GM12865 (cell line): ENCODE measurements around the gene SYNC.
"Not testable (repeated sequence)": the region's sequence is repeated elsewhere in the genome, so short reads cannot be mapped to it uniquely, and the experiment has no call there.

Experiments
- DNase-seq: peaks from one replicate; pipeline ENCODE4 v3.0.0; 2010; ENCODE audit warnings: low read depth
- H3K4me3 ChIP-seq: 2 replicates; pipeline ENCODE4 v1.5.1; 2011; ENCODE audit warnings: mild to moderate bottlenecking, low read depth, low read length, control low read depth
- CTCF ChIP-seq: IDR thresholded peaks from 2 replicates; pipeline ENCODE4 v1.5.1; 2011; ENCODE audit warnings: low read length, control low read depth, low read depth, inconsistent platforms; ENCODE audit not compliant: insufficient read depth; ENCODE audit errors: missing control alignments

SYNC gene

GRCh38 chr1:32650752-32651460, 51.7 kb downstream of the SYNC start, which contains the start of gene RBBP4:
Gene RBBP4 (plus strand): TSS chr1:32651208. CDS start chr1:32651307, 99 bp downstream.
- TF ChIP-seq CTCF: no peak
- peak within 1 kb of the TSS; percentile 96 for H3K4me3 ChIP-seq
- DNase-seq: peak; percentile 99

- peak within 1 kb of the TSS; percentile 96 for H3K4me3 ChIP-seq
- DNase-seq: peak; percentile 96
- TF ChIP-seq CTCF: no peak
Measured at GRCh38 chr1:32650248-32650751, 52.3 kb downstream of the SYNC start, which contains the start of gene ZBTB8OS. Gene ZBTB8OS (minus strand): TSS chr1:32650550. CDS start chr1:32650529, 21 bp downstream.

DNA sequence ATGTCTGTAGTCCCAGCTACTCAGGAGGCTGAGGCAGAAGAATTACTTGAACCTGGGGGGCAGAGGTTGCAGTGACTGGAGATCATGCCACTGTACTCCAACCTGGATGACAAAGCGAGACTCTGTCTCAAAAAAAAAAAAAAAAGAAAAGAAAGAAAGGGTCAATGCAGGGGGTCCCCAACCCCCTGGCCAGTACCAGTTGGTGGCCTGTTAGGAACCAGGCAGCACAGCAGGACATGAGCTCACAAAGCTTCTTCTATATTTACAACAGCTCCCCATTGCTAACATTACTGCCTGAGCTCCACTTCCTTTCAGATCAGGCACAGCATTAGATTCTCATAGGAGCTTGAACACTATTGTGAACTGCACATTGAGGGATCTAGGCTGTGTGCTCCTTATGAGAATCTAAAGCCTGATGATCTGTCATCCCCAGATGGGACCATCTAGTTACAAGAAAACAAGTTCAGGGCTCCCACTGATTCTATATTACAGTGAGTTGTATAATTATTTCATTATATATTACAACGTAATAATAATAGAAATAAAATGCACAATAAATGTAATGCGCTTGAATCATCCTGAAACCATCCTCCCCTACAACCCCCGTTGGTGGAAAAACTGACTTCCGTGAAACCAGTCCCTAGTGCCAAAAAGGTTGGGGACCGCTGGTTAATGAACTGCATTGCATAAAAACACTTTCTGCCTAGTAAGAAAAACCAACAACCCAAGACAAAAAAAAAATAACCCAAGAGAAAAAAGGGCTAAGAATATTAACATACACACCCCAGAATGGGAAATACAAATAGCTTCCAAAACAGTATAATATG, 55.0 kb downstream of the SYNC start:
- H3K4me3 ChIP-seq: peak overlapping the region; percentile 96
- no peak for TF ChIP-seq CTCF

GRCh38 chr1:32644426-32644825, 58.1 kb downstream of the SYNC start:
- no peak for TF ChIP-seq CTCF
- DNase-seq: no peak

More for the DNA sequence above, 55.0 kb downstream of the SYNC start:
- peak; percentile 32 for DNase-seq

GRCh38 chr1:32642292-32642827, 60.2 kb downstream of the SYNC start:
- DNase-seq: not testable (repeated sequence)

More at GRCh38 chr1:32644426-32644825, 58.1 kb downstream of the SYNC start:
- H3K4me3 ChIP-seq: no peak overlapping the region

DNA sequence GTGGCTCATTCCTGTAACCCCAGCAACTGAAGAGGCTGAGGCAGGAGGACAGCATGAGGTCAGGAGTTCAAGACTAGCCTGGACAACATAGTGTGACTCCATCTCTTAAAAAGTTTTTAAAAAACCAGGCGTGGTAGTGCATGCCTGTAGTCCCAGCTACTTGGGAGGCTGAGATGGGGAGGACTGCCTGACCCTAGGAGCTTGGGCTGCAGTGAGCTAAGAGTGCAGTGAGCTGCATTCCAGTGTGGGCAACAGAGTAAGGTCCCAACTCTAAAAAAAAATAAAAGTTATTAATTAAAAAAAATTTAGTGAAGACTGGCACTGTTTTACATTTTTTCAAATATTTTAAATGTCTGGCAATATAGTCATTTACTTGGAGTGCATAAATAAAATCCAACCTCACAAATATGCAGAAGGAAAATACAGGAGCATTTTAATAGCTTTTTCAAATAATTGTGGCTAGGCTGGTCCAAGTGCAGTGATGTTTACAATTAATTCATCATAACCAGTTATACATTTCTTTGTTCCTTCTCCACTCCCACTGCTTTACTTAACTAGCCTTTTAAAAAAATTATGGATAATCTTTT, 63.0 kb downstream of the SYNC start:
- H3K4me3 ChIP-seq: no peak overlapping the region
- DNase-seq: no peak
- TF ChIP-seq CTCF: no peak

More at GRCh38 chr1:32642292-32642827, 60.2 kb downstream of the SYNC start:
- H3K4me3 ChIP-seq: not testable (repeated sequence)
